ENCODE results near the gene COL17A1. TPM values are rescaled to one million over a fixed set of nuclear protein-coding genes. Genes with fewer than 3 reads are reported as not detected.

Gene COL17A1
- total and polyA plus RNA-seq, 9 of the 15 experiments (the other 6 are each of a cell fraction or from before 2014, with no cell fraction given) = not detected

- Histone ChIP-seq H3K27ac (ENCODE audit: extremely low read depth, low read depth, low read length) (no peak overlapping the region), H3K9me1 (ENCODE audit: control insufficient read depth, insufficient read depth, low read length) (no peaks in the 10 kb centered on the region), H3K9ac (ENCODE audit: insufficient read depth in 1 of 2, low read depth in 2 of 2, low read length in 2 of 2) (no peak overlapping the region), H3K9me3 (replicated peaks; ENCODE audit: control insufficient read depth, insufficient read depth, low read depth, low read length) (no peaks in the 10 kb centered on the region), H3K4me1 (replicated peaks in 1 of 2; ENCODE audit: control insufficient read depth in 2 of 2, insufficient read depth in 2 of 2, low read length in 2 of 2) (no peaks in the 10 kb centered on the region; a peak in 1 of 5 replicates), H2AFZ (ENCODE audit: low read depth, low read length) (no peak overlapping the region), H3K4me2 (ENCODE audit: insufficient read depth, low read length) (no peak overlapping the region), H3K27me3 (ENCODE audit: control insufficient read depth in 2 of 2, insufficient read depth in 2 of 2, low read length in 2 of 2) (peaks cover 9 to 65% of the 10 kb centered on the region in 2 experiments; a peak in 3 of 5 replicates), H3K79me2 (ENCODE audit: control insufficient read depth, insufficient read depth, low read length) (no peaks in the 10 kb centered on the region), H4K20me1 (replicated peaks; ENCODE audit: control insufficient read depth, insufficient read depth, low read length) (no peaks in the 10 kb centered on the region), H3K36me3 (ENCODE audit: control insufficient read depth, insufficient read depth, low read length) (no peaks in the 10 kb centered on the region), H3K4me3 (no peak overlapping the region)
- ChIA-PET POLR2A (interaction anchor here (0.7 kb wide), 1 partner anchor 107 kb away, joined by 3 read pairs; no protein-coding TSS in a partner anchor), CTCF (ENCODE audit: low intra/inter-chr PET ratio) (no interaction called here)
- TF ChIP-seq SRSF3 (IDR thresholded peaks at IDR 0.05; ENCODE audit: insufficient read depth, low read length) (no peak), FOXJ3 (CRISPR knock-in tag; IDR thresholded peaks at IDR 0.05) (no peak), HMG20B (CRISPR knock-in tag; IDR thresholded peaks at IDR 0.05) (no peak), ZNF431 (CRISPR knock-in tag; IDR thresholded peaks at IDR 0.05) (no peak)
- WGBS (ENCODE audit: insufficient coverage, low coverage, missing lambda C conversion rate) = 5% methylated on average over 4 of the region's 4 CpGs
- no peak for DNase-seq (ENCODE audit: extremely low read depth in 1 of 4, low spot score in 3 of 4)
- intact Hi-C loops (cut with micrococcal nuclease) = loop anchor here (10.0 kb wide), 1 partner anchor 159 kb away; no protein-coding TSS in a partner anchor
- no TSS peak for BruUV-seq (replicated peaks)
- ATAC-seq = no peak
- in situ Hi-C loops (cut with MboI) = no loop called here
- no peak for FAIRE-seq
Observed at GRCh38 chr10:104043854-104044253, 41.8 kb downstream of the COL17A1 start.

GRCh38 chr10:104043185-104043830, 42.4 kb downstream of the COL17A1 start:
- no peak overlapping the region for H3K4me2 ChIP-seq (ENCODE audit: insufficient read depth, low read length)
- H4K20me1 ChIP-seq (replicated peaks; ENCODE audit: control insufficient read depth, insufficient read depth, low read length) = no peaks in the 10 kb centered on the region
- in situ Hi-C loops (cut with MboI) = no loop called here
- ChIA-PET POLR2A (interaction anchor here (0.7 kb wide), 1 partner anchor 106 kb away, joined by 3 read pairs; no protein-coding TSS in a partner anchor), CTCF (ENCODE audit: low intra/inter-chr PET ratio) (no interaction called here)
- intact Hi-C loops (cut with micrococcal nuclease) = loop anchor here (10.0 kb wide), 1 partner anchor 159 kb away; no protein-coding TSS in a partner anchor
- H3K9me3 ChIP-seq (replicated peaks; ENCODE audit: control insufficient read depth, insufficient read depth, low read depth, low read length) = no peaks in the 10 kb centered on the region
- FAIRE-seq = no peak
- H3K9ac ChIP-seq (ENCODE audit: insufficient read depth in 1 of 2, low read depth in 2 of 2, low read length in 2 of 2) = no peak overlapping the region
- H3K4me3 ChIP-seq = no peak overlapping the region
- no peaks in the 10 kb centered on the region; a peak in 1 of 5 replicates for H3K4me1 ChIP-seq (replicated peaks in 1 of 2; ENCODE audit: control insufficient read depth in 2 of 2, insufficient read depth in 2 of 2, low read length in 2 of 2)
- H3K36me3 ChIP-seq (ENCODE audit: control insufficient read depth, insufficient read depth, low read length) = no peaks in the 10 kb centered on the region
- no peak for ATAC-seq
- H3K27me3 ChIP-seq (ENCODE audit: control insufficient read depth in 2 of 2, insufficient read depth in 2 of 2, low read length in 2 of 2) = peaks cover 7 to 60% of the 10 kb centered on the region in 2 experiments; a peak in 3 of 5 replicates
- 3% methylated on average over 5 of the region's 8 CpGs for WGBS (ENCODE audit: insufficient coverage, low coverage, missing lambda C conversion rate)
- H2AFZ ChIP-seq (ENCODE audit: low read depth, low read length) = no peak overlapping the region
- BruUV-seq (replicated peaks) = no TSS peak
- H3K9me1 ChIP-seq (ENCODE audit: control insufficient read depth, insufficient read depth, low read length) = no peaks in the 10 kb centered on the region
- no peak overlapping the region for H3K27ac ChIP-seq (ENCODE audit: extremely low read depth, low read depth, low read length)
- H3K79me2 ChIP-seq (ENCODE audit: control insufficient read depth, insufficient read depth, low read length) = no peaks in the 10 kb centered on the region
- DNase-seq (ENCODE audit: extremely low read depth in 1 of 4, low spot score in 3 of 4) = no peak
- TF ChIP-seq TFAM (CRISPR knock-in tag; conservative IDR thresholded peaks at IDR 0.05) (no peak), ARID2 (IDR thresholded peaks at IDR 0.05) (no peak), HMGN3 (IDR thresholded peaks at IDR 0.05; ENCODE audit: borderline replicate concordance, extremely low read depth, insufficient read length, low read depth, low read length) (no peak), ZBTB43 (CRISPR knock-in tag; IDR thresholded peaks at IDR 0.05) (no peak), PBX2 (CRISPR knock-in tag; IDR thresholded peaks at IDR 0.05; ENCODE audit: low read depth) (no peak), PBX2 (tag; conservative IDR thresholded peaks at IDR 0.05; ENCODE audit: low read depth) (no peak)
